Epithelial cell of proximal tubule (primary cell): ENCODE data around the gene MAP3K12. TPM values are rescaled to one million over a fixed set of nuclear protein-coding genes. Genes with fewer than 3 reads are reported as not detected.

Experiments
- DNase-seq: peaks from one replicate; pipeline ENCODE4 v3.0.0-alpha.2; 2011; ENCODE audit warnings: low read depth
- H3K4me3 ChIP-seq: 2 replicates; pipeline ENCODE4 v1.5.1; 2011; ENCODE audit warnings: low read depth, mild to moderate bottlenecking, low read length
- CTCF ChIP-seq: conservative IDR thresholded peaks from 2 replicates; pipeline ENCODE4 v1.5.1; 2012; ENCODE audit warnings: low read depth, mild to moderate bottlenecking, low read length
- total RNA-seq: library from RNA; depleted of rRNA; stranded (reverse); fragments of >200 nt; gene quantifications from 2 replicates; pipeline ENCODE4 v1.2.3, GENCODE V29; 2015

Gene MAP3K12
- total RNA-seq, 1 donor from 2014 or later = 16.7 TPM

DNA sequence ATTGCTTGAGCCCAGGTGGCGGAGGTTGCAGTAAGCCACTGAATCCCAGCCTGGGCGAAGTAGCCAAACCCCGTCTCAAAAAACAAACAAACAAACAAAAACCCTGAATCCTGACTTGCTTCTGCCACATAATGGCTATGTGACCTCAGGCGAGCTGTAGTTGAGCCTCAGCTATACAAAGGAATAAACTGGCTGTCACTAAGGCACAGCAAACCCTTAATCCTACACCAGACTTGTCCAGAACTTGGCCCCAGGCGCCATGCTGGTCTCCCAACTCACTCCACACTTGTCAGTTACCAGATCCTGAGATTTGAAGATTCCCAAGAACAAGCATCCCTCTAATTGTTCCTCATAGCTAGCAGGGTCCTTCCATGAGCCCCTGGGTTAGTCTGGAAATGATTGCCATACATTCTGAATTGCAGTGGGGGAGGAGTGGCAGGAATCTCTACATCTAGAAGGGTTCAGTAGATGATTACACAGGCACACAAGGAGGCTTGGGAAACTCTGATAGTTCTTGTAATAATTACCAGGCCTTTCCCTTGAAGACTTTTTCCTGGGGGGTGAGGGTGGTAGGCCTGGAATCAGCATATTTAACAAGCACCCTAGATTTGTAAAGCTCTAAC lies 9.9 kb downstream of the MAP3K12 start:
- no peak for DNase-seq
- no peak for TF ChIP-seq CTCF
- no peak overlapping the region for H3K4me3 ChIP-seq

DNA sequence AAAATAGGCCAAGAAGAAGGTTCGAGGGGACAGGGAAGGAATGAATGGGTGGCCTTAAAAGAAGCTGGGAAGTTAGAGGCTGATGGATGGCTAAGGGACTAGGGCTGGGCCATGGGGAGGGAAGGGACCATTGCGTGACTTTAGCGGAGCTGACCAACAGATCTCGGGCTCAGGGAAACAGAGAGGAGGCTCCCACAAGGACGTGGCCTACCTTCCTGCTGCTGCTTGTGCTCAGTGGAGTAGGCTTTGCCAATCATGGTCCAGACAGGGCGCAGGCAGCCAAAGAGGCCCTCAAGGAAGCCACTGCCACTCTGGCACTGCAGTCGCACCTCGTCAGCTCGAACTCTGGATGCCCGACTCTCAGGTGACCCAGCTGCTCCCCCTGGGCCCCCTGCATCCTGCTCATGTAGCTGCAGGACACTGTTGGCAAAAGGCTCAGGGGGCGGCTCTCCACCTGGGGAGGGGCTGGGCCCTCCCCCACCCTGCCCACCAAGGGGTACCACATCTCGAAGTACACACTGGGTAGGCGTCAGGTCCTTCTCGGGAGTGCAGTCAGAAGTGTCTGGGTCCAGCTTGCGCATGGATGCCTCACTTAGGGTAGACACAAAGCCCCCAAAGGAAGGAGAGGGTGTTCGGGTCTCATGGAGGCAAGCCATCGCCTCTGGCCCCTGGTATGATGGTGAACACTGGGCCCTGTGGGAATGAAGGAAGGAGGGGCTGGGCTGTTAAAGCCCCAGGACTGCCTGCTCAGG lies 12.3 kb downstream of the MAP3K12 start:
- DNase-seq = no peak
- H3K4me3 ChIP-seq = no peak overlapping the region
- no peak for TF ChIP-seq CTCF

GRCh38 chr12:53485955-53486735 lies 13.1 kb downstream of the MAP3K12 start:
- no peak for DNase-seq
- no peak overlapping the region for H3K4me3 ChIP-seq
- TF ChIP-seq CTCF = no peak

GRCh38 chr12:53484686-53485575 lies 14.3 kb downstream of the MAP3K12 start:
- TF ChIP-seq CTCF = no peak
- no peak overlapping the region for H3K4me3 ChIP-seq
- DNase-seq = no peak

GRCh38 chr12:53483979-53484377 lies 15.3 kb downstream of the MAP3K12 start:
- no peak overlapping the region for H3K4me3 ChIP-seq
- no peak for DNase-seq

More at GRCh38 chr12:53483979-53484377, 15.3 kb downstream of the MAP3K12 start:
- no peak for TF ChIP-seq CTCF
